CD4-positive, alpha-beta memory T cell (primary cell): Measurements from ENCODE around the gene ABCA12. TPM values are rescaled to one million over a fixed set of nuclear protein-coding genes. Genes with fewer than 3 reads are reported as not detected.
"Not testable (repeated sequence)": the region's sequence is repeated elsewhere in the genome, so short reads cannot be mapped to it uniquely, and the experiment has no call there.

Experiments
- CTCF ChIA-PET: fragments of 350-600 bp; sonication (Branson Sonifier 250); formaldehyde crosslinking; loops from one replicate; lab custom pipeline; 2021; ENCODE audit warnings: inconsistent platforms; ENCODE audit not compliant: partially characterized antibody; lab: Charles Lee
- POLR2A ChIA-PET: fragments of 350-600 bp; sonication (Branson Sonifier 250); formaldehyde crosslinking; loops from one replicate; lab custom pipeline; 2021; ENCODE audit not compliant: partially characterized antibody; lab: Charles Lee
- DNase-seq, 5 donors: peaks; one replicate each; pipeline versions ENCODE4 v3.0.0 to v3.0.0-alpha.2; 2020 to 2022; ENCODE audit warnings: mixed read lengths in 1 of 5
- H3K27ac ChIP-seq: one replicate; pipeline ENCODE4 v1.7.0; 2013; ENCODE audit warnings: low read depth, low read length
- H3K27me3 ChIP-seq: 2 replicates; pipeline ENCODE4 v1.7.0; 2013; ENCODE audit warnings: mild to moderate bottlenecking, low read length, moderate library complexity; ENCODE audit not compliant: insufficient read depth
- H3K36me3 ChIP-seq: 2 replicates; pipeline ENCODE4 v1.7.0; 2013; ENCODE audit warnings: mild to moderate bottlenecking, low read length, moderate library complexity; ENCODE audit not compliant: insufficient read depth
- H3K4me1 ChIP-seq: 2 replicates; pipeline ENCODE4 v1.7.0; 2013; ENCODE audit warnings: mild to moderate bottlenecking, low read length, moderate library complexity; ENCODE audit not compliant: insufficient read depth
- H3K4me3 ChIP-seq, 2 donors: one replicate each; pipeline ENCODE4 v1.7.0; 2013; ENCODE audit warnings: low read length in 2 of 2, mild to moderate bottlenecking in 1 of 2
- H3K9me3 ChIP-seq, 2 donors: one replicate each; pipeline ENCODE4 v1.7.0; 2013; ENCODE audit warnings: low read length in 2 of 2, control low read depth in 1 of 2; ENCODE audit not compliant: control insufficient read depth in 1 of 2
- H3K27ac Mint-ChIP-seq, 7 donors: one replicate each; pipeline ENCODE4 v1.8.0; 2020 to 2021; ENCODE audit warnings: mixed read lengths in 7 of 7, mild to moderate bottlenecking in 6 of 7, inconsistent platforms in 3 of 7, moderate library complexity in 3 of 7
- H3K27me3 Mint-ChIP-seq, 2 donors: one replicate each; pipeline ENCODE4 v1.8.0; 2020 to 2021; ENCODE audit warnings: mixed read lengths in 2 of 2
- H3K36me3 Mint-ChIP-seq, 2 donors: one replicate each; pipeline ENCODE4 v1.8.0; 2020 to 2021; ENCODE audit warnings: mixed read lengths in 2 of 2, inconsistent platforms in 1 of 2, mild to moderate bottlenecking in 1 of 2
- H3K4me1 Mint-ChIP-seq, 4 donors: one replicate each; pipeline ENCODE4 v1.8.0; 2020 to 2021; ENCODE audit warnings: mixed read lengths in 4 of 4, mild to moderate bottlenecking in 1 of 4
- H3K4me3 Mint-ChIP-seq, 8 donors: one replicate each; pipeline ENCODE4 v1.8.0; 2020 to 2021; ENCODE audit warnings: mixed read lengths in 8 of 8, mild to moderate bottlenecking in 7 of 8, moderate library complexity in 6 of 8, inconsistent platforms in 3 of 8
- H3K9me3 Mint-ChIP-seq, 8 donors: one replicate each; pipeline ENCODE4 v1.8.0; 2020 to 2021; ENCODE audit warnings: mixed read lengths in 8 of 8, mild to moderate bottlenecking in 5 of 8, inconsistent platforms in 3 of 8, moderate library complexity in 1 of 8
- intact Hi-C: fragments of 100-400 bp; cut with micrococcal nuclease; formaldehyde crosslinking; loops from one replicate; pipeline ENCODE4 v1.15.1; 2023
- polyA plus RNA-seq, 2 donors: library from polyadenylated mRNA; unstranded; fragments of 300-500 nt; fragmentation: Illumina TruSeq; gene quantifications; one replicate each; pipeline ENCODE4 v1.2.3, GENCODE V29; 2021
- total RNA-seq, 2 experiments: library from RNA; stranded (reverse); gene quantifications; one replicate each; pipeline ENCODE4 v1.2.3, GENCODE V29; 2021

Gene ABCA12
- total and polyA plus RNA-seq, 4 experiments from 2014 or later: not detected

DNA sequence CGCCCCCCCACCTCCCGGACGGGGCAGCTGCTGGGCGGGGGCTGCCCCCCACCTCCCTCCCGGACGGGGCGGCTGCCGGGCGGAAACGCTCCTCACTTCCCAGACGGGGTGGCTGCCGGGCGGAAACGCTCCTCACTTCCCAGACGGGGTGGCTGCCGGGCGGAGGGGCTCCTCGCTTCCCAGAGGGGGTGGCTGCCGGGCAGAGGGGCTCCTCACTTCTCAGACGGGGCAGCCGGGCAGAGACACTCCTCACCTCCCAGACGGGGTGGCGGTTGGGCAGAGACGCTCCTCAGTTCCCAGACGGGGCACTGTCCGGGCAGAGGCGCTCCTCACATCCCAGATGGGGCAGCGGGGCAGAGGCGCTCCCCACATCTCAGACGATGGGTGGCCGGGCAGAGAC is 24.9 kb upstream of the ABCA12 start:
- H3K4me1 Mint-ChIP-seq, H3K27ac ChIP-seq, H3K27ac Mint-ChIP-seq, DNase-seq, H3K36me3 Mint-ChIP-seq, H3K4me3 Mint-ChIP-seq, H3K27me3 Mint-ChIP-seq, H3K4me1 ChIP-seq, intact Hi-C loops, H3K36me3 ChIP-seq, H3K9me3 Mint-ChIP-seq, POLR2A ChIA-PET, H3K4me3 ChIP-seq, CTCF ChIA-PET, H3K27me3 ChIP-seq, H3K9me3 ChIP-seq: not testable (repeated sequence)

DNA sequence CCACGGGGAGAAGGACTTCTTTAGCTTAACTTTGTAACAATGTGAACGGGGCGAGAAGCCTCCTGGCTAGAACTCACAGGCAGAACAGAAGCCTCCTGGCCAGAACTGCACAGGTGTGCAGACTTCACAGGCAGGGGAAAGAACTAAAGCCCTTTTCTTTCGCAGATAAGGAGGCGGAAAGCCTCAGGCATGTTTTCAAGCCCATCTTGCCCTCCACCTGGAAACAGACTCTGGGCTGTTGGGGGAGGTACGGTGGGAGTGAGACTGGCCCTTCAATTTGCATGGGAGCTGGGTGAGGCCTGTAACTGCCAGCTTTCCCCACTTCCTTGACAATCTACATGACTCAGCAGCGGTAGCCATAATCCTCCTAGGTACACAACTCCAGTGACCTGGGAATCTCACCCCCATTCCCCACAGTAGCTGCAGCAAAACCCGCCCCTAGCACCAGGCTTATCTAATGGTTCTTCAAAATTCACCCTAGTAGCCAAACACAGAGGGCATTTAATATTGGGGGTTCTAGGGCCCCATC is 22.9 kb upstream of the ABCA12 start:
- Histone ChIP-seq H3K27ac (no peak overlapping the region), H3K4me3 (no peak overlapping the region), H3K4me1 (no peaks in the 10 kb centered on the region), H3K27me3 (no peaks in the 10 kb centered on the region), H3K9me3 (no peaks in the 10 kb centered on the region), H3K36me3 (no peaks in the 10 kb centered on the region)
- DNase-seq: no peak
- H3K4me3 Mint-ChIP-seq: no peak overlapping the region
- H3K36me3 Mint-ChIP-seq: no peaks in the 10 kb centered on the region
- POLR2A ChIA-PET: no interaction called here
- CTCF ChIA-PET: no interaction called here
- H3K9me3 Mint-ChIP-seq: peaks cover 0 to 9% (median 2%) of the 10 kb centered on the region in 8 donors
- H3K27me3 Mint-ChIP-seq: peaks cover 3% of the 10 kb centered on the region in 2 donors
- H3K4me1 Mint-ChIP-seq: no peaks in the 10 kb centered on the region
- H3K27ac Mint-ChIP-seq: peak overlapping the region in 1 of 7 donors; percentile 49
- intact Hi-C loops: no loop called here

DNA sequence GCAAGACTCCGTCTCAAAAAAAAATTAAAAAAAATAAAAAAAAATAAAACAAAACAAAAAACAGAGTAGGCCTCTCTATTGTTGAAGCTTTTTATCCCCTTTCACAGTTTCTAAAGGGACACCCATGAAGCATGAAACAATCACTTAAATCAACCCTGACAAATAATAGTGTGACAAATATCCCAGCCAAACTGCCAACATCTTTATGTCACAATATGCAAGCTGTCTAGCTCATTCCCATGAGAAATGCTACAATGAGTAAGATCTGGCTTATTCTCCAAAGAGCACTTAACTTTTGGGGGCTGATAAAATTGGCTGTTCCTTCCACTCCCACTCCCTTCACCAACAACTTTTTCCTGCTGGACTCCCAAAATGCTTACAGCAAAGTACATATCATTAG is 21.7 kb upstream of the ABCA12 start:
- ChIA-PET POLR2A (no interaction called here), CTCF (no interaction called here)
- DNase-seq: no peak
- Mint-ChIP-seq H3K27ac (no peak overlapping the region), H3K4me1 (no peaks in the 10 kb centered on the region), H3K9me3 (peaks cover 0 to 9% (median 2%) of the 10 kb centered on the region in 8 donors), H3K36me3 (no peaks in the 10 kb centered on the region), H3K27me3 (peaks cover 3% of the 10 kb centered on the region in 2 donors), H3K4me3 (no peak overlapping the region)
- Histone ChIP-seq H3K27me3 (no peaks in the 10 kb centered on the region), H3K36me3 (no peaks in the 10 kb centered on the region), H3K27ac (no peak overlapping the region), H3K4me1 (no peaks in the 10 kb centered on the region), H3K4me3 (no peak overlapping the region), H3K9me3 (no peaks in the 10 kb centered on the region)
- intact Hi-C loops: no loop called here

DNA sequence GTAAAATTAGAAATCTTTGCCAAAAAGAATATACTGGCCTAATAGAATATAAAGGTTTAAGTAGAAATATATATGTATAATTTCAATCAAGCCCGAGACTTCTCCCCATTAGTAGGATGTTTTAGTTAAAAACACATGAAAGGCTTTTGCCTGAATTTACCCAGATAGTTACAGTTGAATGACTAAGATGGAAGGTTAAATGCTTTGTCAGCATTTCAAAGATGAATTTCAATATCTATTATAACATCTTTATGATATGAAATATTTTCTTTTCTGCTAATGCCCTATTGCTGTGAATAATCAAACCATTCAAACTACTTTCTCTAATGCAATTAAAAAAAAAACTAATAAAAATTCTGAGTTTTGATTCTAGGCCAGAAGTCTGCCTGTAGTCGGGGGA is 18.0 kb upstream of the ABCA12 start:
- intact Hi-C loops: no loop called here
- Mint-ChIP-seq H3K9me3 (peaks cover 0 to 2% (median 0%) of the 10 kb centered on the region in 8 donors), H3K27ac (no peak overlapping the region), H3K36me3 (no peaks in the 10 kb centered on the region), H3K27me3 (peaks cover 2 to 3% of the 10 kb centered on the region in 2 donors), H3K4me3 (no peak overlapping the region), H3K4me1 (no peaks in the 10 kb centered on the region)
- H3K4me1 ChIP-seq: no peaks in the 10 kb centered on the region
- H3K36me3 ChIP-seq: no peaks in the 10 kb centered on the region
- H3K4me3 ChIP-seq: no peak overlapping the region
- DNase-seq: no peak
- H3K27ac ChIP-seq: no peak overlapping the region
- H3K27me3 ChIP-seq: no peaks in the 10 kb centered on the region
- CTCF ChIA-PET: no interaction called here
- no peaks in the 10 kb centered on the region for H3K9me3 ChIP-seq
- POLR2A ChIA-PET: no interaction called here

DNA sequence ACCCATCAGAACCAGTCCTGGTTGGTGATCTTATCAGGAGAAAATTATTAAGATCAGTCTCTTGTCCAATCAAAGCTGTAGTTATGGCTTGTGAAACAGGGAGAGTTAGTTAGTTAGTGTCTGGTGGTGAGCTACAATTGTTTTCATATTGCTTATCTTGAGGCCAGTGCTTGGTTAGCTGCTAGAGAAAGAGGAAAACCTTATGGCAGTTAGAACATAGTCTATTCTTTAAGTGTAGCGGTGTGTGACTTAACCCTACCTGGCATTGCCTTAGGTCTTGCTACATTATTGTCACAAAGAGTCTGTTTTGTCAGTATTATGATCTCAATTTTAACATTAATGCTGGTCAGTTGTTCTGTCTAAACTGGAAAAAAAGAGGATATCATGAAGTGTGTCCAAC is 11.5 kb upstream of the ABCA12 start:
- no peak overlapping the region for H3K4me3 ChIP-seq
- Mint-ChIP-seq H3K27me3 (no peaks in the 10 kb centered on the region), H3K4me3 (no peak overlapping the region), H3K4me1 (no peaks in the 10 kb centered on the region), H3K9me3 (no peaks in the 10 kb centered on the region), H3K27ac (no peak overlapping the region), H3K36me3 (no peaks in the 10 kb centered on the region)
- DNase-seq: no peak
- ChIA-PET POLR2A (no interaction called here), CTCF (no interaction called here)
- H3K4me1 ChIP-seq: no peaks in the 10 kb centered on the region
- H3K36me3 ChIP-seq: no peaks in the 10 kb centered on the region
- intact Hi-C loops: no loop called here
- no peaks in the 10 kb centered on the region for H3K27me3 ChIP-seq
- H3K27ac ChIP-seq: no peak overlapping the region
- no peaks in the 10 kb centered on the region for H3K9me3 ChIP-seq

GRCh38 chr2:215149486-215149885 is 11.1 kb upstream of the ABCA12 start:
- no peaks in the 10 kb centered on the region for H3K36me3 Mint-ChIP-seq
- no peaks in the 10 kb centered on the region for H3K4me1 Mint-ChIP-seq
- H3K4me3 Mint-ChIP-seq: no peak overlapping the region
- POLR2A ChIA-PET: no interaction called here
- H3K9me3 Mint-ChIP-seq: no peaks in the 10 kb centered on the region
- H3K36me3 ChIP-seq: no peaks in the 10 kb centered on the region
- no peak overlapping the region for H3K27ac ChIP-seq
- H3K4me3 ChIP-seq: no peak overlapping the region
- H3K4me1 ChIP-seq: no peaks in the 10 kb centered on the region
- no peaks in the 10 kb centered on the region for H3K9me3 ChIP-seq
- no peaks in the 10 kb centered on the region for H3K27me3 Mint-ChIP-seq
- H3K27ac Mint-ChIP-seq: no peak overlapping the region
- intact Hi-C loops: no loop called here
- H3K27me3 ChIP-seq: no peaks in the 10 kb centered on the region
- DNase-seq: no peak
- CTCF ChIA-PET: no interaction called here

DNA sequence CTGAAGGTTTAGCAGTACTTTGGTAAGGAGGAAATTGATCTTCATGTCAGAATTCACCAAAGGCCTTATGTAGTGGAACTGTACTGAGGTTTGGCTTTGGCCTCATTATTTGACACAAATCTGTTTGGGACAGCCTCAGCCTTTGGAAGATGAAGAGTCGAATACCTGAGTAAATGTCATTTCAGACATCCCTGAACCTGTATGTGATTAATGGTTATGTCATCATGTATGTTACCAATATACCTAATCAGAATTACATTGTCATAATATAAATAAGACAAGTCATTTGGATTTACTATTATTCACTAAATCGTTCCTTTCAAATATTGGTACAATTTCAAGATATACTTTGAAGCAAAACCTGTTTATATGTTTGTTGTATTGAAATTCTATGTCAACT is 10.6 kb upstream of the ABCA12 start:
- intact Hi-C loops: no loop called here
- Histone ChIP-seq H3K27ac (no peak overlapping the region), H3K4me3 (no peak overlapping the region), H3K9me3 (no peaks in the 10 kb centered on the region), H3K27me3 (no peaks in the 10 kb centered on the region), H3K4me1 (no peaks in the 10 kb centered on the region), H3K36me3 (no peaks in the 10 kb centered on the region)
- Mint-ChIP-seq H3K36me3 (no peaks in the 10 kb centered on the region), H3K4me3 (no peak overlapping the region), H3K9me3 (no peaks in the 10 kb centered on the region), H3K4me1 (no peaks in the 10 kb centered on the region), H3K27me3 (no peaks in the 10 kb centered on the region), H3K27ac (no peak overlapping the region)
- ChIA-PET CTCF (no interaction called here), POLR2A (no interaction called here)
- no peak for DNase-seq

GRCh38 chr2:215145611-215146010 is 7.2 kb upstream of the ABCA12 start:
- no peaks in the 10 kb centered on the region for H3K27me3 ChIP-seq
- H3K4me1 ChIP-seq: no peaks in the 10 kb centered on the region
- no peak overlapping the region for H3K27ac Mint-ChIP-seq
- no peak for DNase-seq
- H3K36me3 Mint-ChIP-seq: no peaks in the 10 kb centered on the region
- H3K9me3 Mint-ChIP-seq: no peaks in the 10 kb centered on the region
- no peaks in the 10 kb centered on the region for H3K9me3 ChIP-seq
- no peaks in the 10 kb centered on the region for H3K36me3 ChIP-seq
- H3K4me3 ChIP-seq: no peak overlapping the region
- intact Hi-C loops: no loop called here
- no peak overlapping the region for H3K4me3 Mint-ChIP-seq
- H3K27ac ChIP-seq: no peak overlapping the region
- no peaks in the 10 kb centered on the region for H3K4me1 Mint-ChIP-seq
- ChIA-PET CTCF (no interaction called here), POLR2A (no interaction called here)
- peaks cover 0 to 7% of the 10 kb centered on the region in 2 donors for H3K27me3 Mint-ChIP-seq
